ENCODE measurements around the gene ACER1. TPM values are rescaled to one million over a fixed set of nuclear protein-coding genes. Genes with fewer than 3 reads are reported as not detected.

The ACER1 gene
- total and polyA plus RNA-seq, 2 of the 13 experiments (the other 11 are each of a cell fraction or from before 2014, with no cell fraction given): not detected

GRCh38 chr19:6279931-6280591 is 53.4 kb downstream of the ACER1 start, which contains the start of gene MLLT1 (continued):
- TF ChIP-seq, protein P1, sequence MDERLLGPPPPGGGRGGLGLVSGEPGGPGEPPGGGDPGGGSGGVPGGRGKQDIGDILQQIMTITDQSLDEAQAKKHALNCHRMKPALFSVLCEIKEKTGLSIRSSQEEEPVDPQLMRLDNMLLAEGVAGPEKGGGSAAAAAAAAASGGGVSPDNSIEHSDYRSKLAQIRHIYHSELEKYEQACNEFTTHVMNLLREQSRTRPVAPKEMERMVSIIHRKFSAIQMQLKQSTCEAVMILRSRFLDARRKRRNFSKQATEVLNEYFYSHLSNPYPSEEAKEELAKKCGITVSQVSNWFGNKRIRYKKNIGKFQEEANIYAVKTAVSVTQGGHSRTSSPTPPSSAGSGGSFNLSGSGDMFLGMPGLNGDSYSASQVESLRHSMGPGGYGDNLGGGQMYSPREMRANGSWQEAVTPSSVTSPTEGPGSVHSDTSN (CRISPR knock-in tag; IDR thresholded peaks at IDR 0.05): peak; percentile 93
- TF ChIP-seq NPAS2 (CRISPR knock-in tag; IDR thresholded peaks at IDR 0.05; ENCODE audit: borderline replicate concordance) (no peak), ZNF234 (CRISPR knock-in tag; conservative IDR thresholded peaks at IDR 0.05) (no peak), ZNF761 (CRISPR knock-in tag; conservative IDR thresholded peaks at IDR 0.05) (0 out of 2 replicates have a peak, but pooled peaks have one; percentile 52), NBN (conservative IDR thresholded peaks at IDR 0.05) (no peak), DNMT1 (CRISPR knock-in tag; IDR thresholded peaks at IDR 0.05) (no peak; the same call in 1 of the 2 replicates), AKAP8 (CRISPR knock-in tag; IDR thresholded peaks at IDR 0.05) (0 out of 2 replicates have a peak, but pooled peaks have one; percentile 60), ZNF720 (CRISPR knock-in tag; IDR thresholded peaks at IDR 0.05) (no peak), ZNF782 (CRISPR knock-in tag; IDR thresholded peaks at IDR 0.05; ENCODE audit: borderline replicate concordance) (peak; percentile 74; the same call in 1 of the 2 replicates), ZNF547 (CRISPR knock-in tag; IDR thresholded peaks at IDR 0.05) (peak; percentile 86; the same call in 1 of the 2 replicates), NFKBIZ (CRISPR knock-in tag; IDR thresholded peaks at IDR 0.05) (0 out of 2 replicates have a peak, but pooled peaks have one; percentile 37), ZNF383 (CRISPR knock-in tag; IDR thresholded peaks at IDR 0.05; ENCODE audit: borderline replicate concordance) (no peak), ZNF740 (CRISPR knock-in tag; IDR thresholded peaks at IDR 0.05) (peak; percentile 80)
- TF ChIP-seq, protein P2, sequence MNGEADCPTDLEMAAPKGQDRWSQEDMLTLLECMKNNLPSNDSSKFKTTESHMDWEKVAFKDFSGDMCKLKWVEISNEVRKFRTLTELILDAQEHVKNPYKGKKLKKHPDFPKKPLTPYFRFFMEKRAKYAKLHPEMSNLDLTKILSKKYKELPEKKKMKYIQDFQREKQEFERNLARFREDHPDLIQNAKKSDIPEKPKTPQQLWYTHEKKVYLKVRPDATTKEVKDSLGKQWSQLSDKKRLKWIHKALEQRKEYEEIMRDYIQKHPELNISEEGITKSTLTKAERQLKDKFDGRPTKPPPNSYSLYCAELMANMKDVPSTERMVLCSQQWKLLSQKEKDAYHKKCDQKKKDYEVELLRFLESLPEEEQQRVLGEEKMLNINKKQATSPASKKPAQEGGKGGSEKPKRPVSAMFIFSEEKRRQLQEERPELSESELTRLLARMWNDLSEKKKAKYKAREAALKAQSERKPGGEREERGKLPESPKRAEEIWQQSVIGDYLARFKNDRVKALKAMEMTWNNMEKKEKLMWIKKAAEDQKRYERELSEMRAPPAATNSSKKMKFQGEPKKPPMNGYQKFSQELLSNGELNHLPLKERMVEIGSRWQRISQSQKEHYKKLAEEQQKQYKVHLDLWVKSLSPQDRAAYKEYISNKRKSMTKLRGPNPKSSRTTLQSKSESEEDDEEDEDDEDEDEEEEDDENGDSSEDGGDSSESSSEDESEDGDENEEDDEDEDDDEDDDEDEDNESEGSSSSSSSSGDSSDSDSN (CRISPR knock-in tag; IDR thresholded peaks at IDR 0.05): peak; percentile 33; the same call in 1 of the 2 replicates
- TF ChIP-seq, protein P3, sequence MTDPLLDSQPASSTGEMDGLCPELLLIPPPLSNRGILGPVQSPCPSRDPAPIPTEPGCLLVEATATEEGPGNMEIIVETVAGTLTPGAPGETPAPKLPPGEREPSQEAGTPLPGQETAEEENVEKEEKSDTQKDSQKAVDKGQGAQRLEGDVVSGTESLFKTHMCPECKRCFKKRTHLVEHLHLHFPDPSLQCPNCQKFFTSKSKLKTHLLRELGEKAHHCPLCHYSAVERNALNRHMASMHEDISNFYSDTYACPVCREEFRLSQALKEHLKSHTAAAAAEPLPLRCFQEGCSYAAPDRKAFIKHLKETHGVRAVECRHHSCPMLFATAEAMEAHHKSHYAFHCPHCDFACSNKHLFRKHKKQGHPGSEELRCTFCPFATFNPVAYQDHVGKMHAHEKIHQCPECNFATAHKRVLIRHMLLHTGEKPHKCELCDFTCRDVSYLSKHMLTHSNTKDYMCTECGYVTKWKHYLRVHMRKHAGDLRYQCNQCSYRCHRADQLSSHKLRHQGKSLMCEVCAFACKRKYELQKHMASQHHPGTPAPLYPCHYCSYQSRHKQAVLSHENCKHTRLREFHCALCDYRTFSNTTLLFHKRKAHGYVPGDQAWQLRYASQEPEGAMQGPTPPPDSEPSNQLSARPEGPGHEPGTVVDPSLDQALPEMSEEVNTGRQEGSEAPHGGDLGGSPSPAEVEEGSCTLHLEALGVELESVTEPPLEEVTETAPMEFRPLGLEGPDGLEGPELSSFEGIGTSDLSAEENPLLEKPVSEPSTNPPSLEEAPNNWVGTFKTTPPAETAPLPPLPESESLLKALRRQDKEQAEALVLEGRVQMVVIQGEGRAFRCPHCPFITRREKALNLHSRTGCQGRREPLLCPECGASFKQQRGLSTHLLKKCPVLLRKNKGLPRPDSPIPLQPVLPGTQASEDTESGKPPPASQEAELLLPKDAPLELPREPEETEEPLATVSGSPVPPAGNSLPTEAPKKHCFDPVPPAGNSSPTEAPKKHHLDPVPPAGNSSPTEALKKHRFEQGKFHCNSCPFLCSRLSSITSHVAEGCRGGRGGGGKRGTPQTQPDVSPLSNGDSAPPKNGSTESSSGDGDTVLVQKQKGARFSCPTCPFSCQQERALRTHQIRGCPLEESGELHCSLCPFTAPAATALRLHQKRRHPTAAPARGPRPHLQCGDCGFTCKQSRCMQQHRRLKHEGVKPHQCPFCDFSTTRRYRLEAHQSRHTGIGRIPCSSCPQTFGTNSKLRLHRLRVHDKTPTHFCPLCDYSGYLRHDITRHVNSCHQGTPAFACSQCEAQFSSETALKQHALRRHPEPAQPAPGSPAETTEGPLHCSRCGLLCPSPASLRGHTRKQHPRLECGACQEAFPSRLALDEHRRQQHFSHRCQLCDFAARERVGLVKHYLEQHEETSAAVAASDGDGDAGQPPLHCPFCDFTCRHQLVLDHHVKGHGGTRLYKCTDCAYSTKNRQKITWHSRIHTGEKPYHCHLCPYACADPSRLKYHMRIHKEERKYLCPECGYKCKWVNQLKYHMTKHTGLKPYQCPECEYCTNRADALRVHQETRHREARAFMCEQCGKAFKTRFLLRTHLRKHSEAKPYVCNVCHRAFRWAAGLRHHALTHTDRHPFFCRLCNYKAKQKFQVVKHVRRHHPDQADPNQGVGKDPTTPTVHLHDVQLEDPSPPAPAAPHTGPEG (CRISPR knock-in tag; IDR thresholded peaks at IDR 0.05): no peak
- TF ChIP-seq, protein P4, sequence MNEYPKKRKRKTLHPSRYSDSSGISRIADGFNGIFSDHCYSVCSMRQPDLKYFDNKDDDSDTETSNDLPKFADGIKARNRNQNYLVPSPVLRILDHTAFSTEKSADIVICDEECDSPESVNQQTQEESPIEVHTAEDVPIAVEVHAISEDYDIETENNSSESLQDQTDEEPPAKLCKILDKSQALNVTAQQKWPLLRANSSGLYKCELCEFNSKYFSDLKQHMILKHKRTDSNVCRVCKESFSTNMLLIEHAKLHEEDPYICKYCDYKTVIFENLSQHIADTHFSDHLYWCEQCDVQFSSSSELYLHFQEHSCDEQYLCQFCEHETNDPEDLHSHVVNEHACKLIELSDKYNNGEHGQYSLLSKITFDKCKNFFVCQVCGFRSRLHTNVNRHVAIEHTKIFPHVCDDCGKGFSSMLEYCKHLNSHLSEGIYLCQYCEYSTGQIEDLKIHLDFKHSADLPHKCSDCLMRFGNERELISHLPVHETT (CRISPR knock-in tag; conservative IDR thresholded peaks at IDR 0.05): peak; percentile 72
